Activated CD4-positive, alpha-beta T cell treated with anti-CD3 and anti-CD28 coated beads, Interleukin-2, amount 50 U/mL, for 4 hours (primary cell): ENCODE results near the gene SPATA32.
A peak's percentile ranks its signal among the peaks of the same experiment; 100 is the strongest.
"Not testable (repeated sequence)": the region's sequence is repeated elsewhere in the genome, so short reads cannot be mapped to it uniquely, and the experiment has no call there.

Experiments
- DNase-seq, 2 experiments: peaks; one replicate each; pipeline ENCODE4 v3.0.0-alpha.2; 2020

The SPATA32 gene

GRCh38 chr17:45261577-45262515 is at the start of gene SPATA32:
Gene SPATA32 (minus strand): TSS chr17:45262094. CDS start chr17:45262016, 78 bp downstream.
- DNase-seq = peak; percentile 44 to 52

GRCh38 chr17:45311401-45311759 is 49.5 kb upstream of the SPATA32 start:
- DNase-seq = no peak

GRCh38 chr17:45310380-45311324 is 48.8 kb upstream of the SPATA32 start:
- no peak for DNase-seq

- DNase-seq = no peak
These were observed 47.5 kb upstream of the SPATA32 start for GRCh38 chr17:45309400-45309799.

- no peak for DNase-seq
These were observed 46.9 kb upstream of the SPATA32 start for GRCh38 chr17:45308840-45309239.

GRCh38 chr17:45308016-45308365 is 46.1 kb upstream of the SPATA32 start:
- DNase-seq = no peak

GRCh38 chr17:45307290-45308015 is 45.6 kb upstream of the SPATA32 start:
- peak; percentile 39 to 51 for DNase-seq

GRCh38 chr17:45306623-45307022 is 44.7 kb upstream of the SPATA32 start:
- no peak for DNase-seq

GRCh38 chr17:45306094-45306493 is 44.2 kb upstream of the SPATA32 start:
- no peak for DNase-seq

GRCh38 chr17:45305530-45306087 is 43.7 kb upstream of the SPATA32 start:
- no peak for DNase-seq

GRCh38 chr17:45302649-45303173 is 40.8 kb upstream of the SPATA32 start:
- DNase-seq = peak; percentile 31 to 36

GRCh38 chr17:45302220-45302619 is 40.3 kb upstream of the SPATA32 start:
- not testable (repeated sequence) for DNase-seq

GRCh38 chr17:45301674-45302073 is 39.8 kb upstream of the SPATA32 start:
- no peak for DNase-seq

- no peak for DNase-seq
These were observed 38.3 kb upstream of the SPATA32 start for GRCh38 chr17:45300060-45300751.

GRCh38 chr17:45299361-45299760 is 37.5 kb upstream of the SPATA32 start:
- no peak for DNase-seq

GRCh38 chr17:45298546-45299285 is 36.8 kb upstream of the SPATA32 start:
- DNase-seq = no peak

GRCh38 chr17:45296833-45297124 is 34.9 kb upstream of the SPATA32 start:
- DNase-seq = no peak

- DNase-seq = no peak
These were observed 34.3 kb upstream of the SPATA32 start for GRCh38 chr17:45296003-45296832.

- no peak for DNase-seq
These were observed 32.6 kb upstream of the SPATA32 start for GRCh38 chr17:45294506-45294905.
